C4-2B (cell line): ENCODE results near the gene KIAA0825.

Experiments used
- CTCF ChIP-seq: fragments of 450-650 bp; conservative IDR thresholded peaks from 2 replicates; pipeline ENCODE4 v1.5.1; 2017; ENCODE audit warnings: mild to moderate bottlenecking
- ZFX ChIP-seq: fragments of 450-650 bp; IDR thresholded peaks from 2 replicates; pipeline ENCODE4 v1.6.1; 2017

GRCh38 chr5:94243612-94244011 is 374.8 kb downstream of the KIAA0825 start:
- TF ChIP-seq CTCF (no peak), ZFX (no peak)
